Occipital lobe (tissue), 2 donors: ENCODE data around the gene APLN. TPM values are rescaled to one million over a fixed set of nuclear protein-coding genes. Genes with fewer than 3 reads are reported as not detected.

Experiments
- DNase-seq: peaks from one replicate; lab custom pipeline; 2025; lab: John Stamatoyannopoulos, UW
- total RNA-seq: library from RNA; depleted of rRNA; stranded (reverse); fragments of >200 nt; gene quantifications from one replicate; pipeline ENCODE4 v1.2.3, GENCODE V29; 2014

APLN gene, protein sequence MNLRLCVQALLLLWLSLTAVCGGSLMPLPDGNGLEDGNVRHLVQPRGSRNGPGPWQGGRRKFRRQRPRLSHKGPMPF
- total RNA-seq, result 2.7 TPM

DNA sequence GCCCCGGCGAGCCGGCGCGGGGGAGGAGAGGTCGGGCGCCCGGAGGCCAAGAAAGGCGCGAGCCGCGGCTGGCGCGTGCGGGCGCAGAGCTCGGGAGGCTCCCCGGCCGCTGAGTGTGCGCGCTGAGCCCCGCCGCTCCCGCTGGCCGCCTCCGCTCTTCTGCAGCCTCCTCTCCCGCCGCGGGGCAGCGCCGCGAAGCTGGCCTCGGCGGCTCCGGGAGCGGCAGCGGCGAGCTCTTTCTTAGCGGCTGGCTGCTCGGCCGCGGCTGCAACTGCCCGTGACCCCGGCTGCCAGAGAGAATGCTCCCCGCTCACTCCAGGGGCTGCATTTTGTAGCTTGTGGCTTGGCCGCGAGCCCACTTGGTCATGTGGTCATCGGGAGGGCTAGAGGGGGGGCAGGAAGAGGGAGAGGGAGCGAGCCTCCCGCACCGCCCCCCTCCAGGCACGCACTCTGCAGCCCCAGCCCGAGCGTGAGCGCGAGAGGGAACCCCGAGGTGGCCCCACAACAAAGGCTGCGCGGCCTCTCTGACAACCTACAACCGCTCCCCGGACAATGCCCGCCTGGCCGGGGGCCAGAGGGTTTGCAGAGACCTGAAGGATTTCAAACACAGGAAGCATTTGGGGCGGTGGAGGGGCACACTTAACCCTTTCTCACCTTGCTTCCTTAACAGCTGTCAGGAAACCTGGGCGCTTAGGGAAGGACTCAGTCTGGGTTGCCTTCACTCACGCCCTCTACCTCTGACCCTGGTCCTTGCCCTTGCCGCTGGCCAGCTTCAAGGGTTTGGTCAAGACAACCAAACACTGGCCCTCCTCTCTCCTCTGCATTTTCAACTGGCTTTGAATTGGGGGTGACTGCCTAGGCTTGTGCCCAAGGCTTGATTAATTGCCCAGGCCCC, at the start of gene APLN:
Gene APLN (minus strand): TSS at position 305 of the 895 bp plus-strand sequence. CDS start 326 bp downstream, outside the sequence.
- peak; percentile 22 for DNase-seq

DNA sequence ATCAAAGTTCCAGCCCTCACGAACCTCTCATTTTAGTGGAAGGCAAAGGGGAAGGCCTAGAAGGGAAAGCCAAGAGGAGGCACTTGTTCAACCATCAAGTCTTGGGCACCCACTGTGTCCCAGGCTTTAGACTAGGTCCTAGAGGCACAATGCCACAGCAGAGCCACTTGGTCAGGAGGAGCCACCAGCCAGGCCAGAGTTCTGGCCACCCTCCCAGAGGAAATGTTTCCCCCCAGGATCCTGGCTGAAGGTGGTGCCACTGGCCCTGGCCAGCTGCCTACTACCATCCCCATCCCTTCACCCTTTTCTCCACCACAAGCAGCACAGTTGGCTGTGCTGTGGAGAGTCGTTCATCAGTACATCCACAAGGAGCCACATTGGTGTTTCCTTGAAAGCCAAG, 49.7 kb upstream of the APLN start:
- DNase-seq, result no peak

DNA sequence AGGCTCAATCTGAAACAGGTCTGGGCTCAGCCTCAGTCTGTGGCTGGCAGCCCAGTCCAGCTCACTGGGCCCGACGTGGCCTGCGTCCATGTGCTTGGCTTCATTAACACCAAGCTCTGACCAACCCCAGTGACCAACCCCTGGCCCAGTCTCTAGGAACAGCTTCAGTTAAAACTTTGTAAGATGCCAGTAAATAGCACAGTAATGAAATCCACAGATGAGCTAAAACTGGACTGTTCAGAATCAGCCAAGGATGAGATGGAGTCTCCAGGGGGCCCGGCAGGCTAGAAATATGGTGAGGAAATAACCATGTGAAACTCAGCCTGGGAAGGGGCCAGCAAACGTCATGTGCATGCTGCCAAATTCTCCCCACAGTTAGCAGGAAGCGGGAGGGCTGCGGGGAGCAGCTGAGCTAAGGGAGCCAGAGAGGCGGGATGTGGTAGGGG, 46.9 kb upstream of the APLN start:
- DNase-seq, result peak; percentile 14

DNA sequence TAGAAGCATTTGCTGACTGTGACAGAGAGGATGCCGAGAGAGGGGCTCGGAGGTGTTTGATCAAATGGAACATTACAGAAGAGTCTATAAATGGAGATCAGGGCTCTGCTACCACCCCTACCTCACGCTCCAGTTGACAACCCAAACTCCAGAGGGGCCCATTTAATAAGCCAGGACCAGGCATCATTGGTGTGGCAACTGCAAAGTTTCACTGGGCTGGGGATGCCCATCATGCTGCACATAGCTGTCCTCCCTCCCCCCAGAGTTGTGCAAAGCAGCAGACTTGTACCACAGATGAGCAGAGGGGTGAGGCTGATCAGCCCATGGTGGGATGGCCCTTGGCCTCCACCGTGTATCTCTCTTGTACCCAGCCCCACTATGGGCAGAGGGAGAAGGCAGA, 45.8 kb upstream of the APLN start:
- DNase-seq, result no peak

DNA sequence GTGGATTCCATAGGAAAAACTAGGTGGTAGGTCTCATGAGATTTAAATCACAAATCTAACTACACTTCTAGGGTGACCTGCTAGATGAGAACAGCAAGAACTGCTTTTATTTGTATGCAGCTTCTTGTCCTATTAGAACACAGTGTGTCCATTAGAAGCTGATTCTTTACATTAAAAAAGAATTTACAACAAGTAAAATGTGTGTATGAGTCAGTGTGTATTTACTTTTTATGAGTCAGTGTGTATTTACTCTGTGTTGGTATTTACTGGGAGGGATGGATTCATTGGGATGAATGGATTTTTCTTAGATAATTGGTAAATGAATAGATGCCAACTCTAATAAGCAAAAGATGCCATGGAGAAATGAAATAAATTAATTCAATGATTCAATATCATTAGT, 43.4 kb upstream of the APLN start:
- DNase-seq, result no peak

DNA sequence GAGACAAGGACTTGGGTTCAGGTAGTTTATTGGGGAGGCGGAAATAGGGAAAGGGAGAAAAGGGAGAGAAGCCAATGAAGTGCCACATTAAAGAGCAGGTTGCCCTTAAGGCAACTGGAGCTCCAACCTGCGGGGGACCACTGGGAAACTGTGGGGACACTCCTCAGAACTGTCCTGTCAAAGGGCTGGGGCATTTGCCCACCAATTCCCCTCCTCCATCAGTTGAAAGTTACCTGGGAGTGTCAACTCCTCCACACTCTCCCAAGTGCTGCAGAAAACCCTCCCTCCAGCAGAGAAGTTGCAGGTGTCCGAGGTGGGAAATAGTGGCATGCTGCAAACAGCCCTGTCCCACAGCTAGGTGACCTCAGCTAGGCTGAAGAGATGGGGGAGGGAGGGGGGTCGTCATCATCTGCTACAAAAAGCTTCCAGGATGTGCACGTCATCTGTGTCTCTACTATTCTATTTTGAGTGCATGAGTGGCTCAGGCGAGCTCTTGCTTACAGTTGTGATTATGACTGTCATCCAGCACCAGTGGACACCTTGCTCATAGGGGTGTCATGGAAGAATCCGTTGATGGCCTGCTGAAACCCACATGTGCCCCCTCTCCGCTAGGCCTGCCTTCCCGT, 42.6 kb upstream of the APLN start:
- no peak for DNase-seq

DNA sequence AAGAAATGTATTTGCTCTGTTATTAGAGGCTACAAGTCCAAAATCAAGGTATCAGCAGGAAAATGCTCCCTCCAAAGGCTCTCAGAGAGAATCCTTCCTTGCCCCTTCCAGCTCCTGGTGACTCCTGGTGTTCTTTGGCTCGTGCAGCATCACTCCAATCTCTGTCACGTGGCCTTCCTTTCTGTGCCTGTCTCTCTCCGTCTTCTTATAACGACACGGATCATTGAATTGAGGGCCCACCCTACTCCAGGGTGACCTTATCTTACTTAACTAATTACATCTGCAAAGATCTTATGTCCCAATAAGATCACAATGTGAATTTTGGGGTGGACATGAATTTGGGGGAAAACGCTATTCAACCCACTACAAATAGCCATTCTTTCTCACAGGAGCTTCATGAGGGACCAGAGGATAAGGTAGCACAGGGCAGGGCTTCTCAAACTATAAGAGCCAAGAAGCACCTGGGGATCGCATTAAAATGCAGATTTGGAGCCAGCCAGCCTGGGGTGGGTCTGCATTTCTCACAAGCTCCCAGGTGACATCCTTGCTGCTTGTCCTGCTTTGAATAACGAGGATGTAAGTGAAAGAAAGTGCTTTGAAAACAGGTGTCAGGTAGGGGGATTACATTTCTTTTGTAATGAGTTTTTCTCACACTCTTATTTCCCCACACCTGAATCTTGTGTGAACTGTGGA, 41.9 kb upstream of the APLN start:
- no peak for DNase-seq

DNA sequence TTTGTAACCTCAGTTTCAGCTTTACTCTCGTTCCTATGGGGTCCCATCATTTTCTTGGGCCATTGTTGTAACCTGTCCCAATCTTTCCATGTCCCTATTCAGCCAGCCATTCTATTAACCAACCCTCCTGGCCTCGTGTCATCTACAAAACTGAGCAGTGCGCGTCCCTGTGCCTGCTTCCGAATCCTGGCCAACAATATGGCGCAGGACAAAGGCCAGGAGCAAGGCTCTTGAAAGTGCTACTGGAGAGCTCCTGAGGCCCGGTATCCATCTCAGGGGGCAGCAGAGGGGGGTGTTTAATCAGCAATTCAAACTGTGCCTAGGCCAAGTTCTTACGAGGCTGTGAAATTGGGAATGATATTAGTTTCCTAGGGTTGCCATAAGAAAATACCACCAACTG, 41.2 kb upstream of the APLN start:
- DNase-seq, result no peak

DNA sequence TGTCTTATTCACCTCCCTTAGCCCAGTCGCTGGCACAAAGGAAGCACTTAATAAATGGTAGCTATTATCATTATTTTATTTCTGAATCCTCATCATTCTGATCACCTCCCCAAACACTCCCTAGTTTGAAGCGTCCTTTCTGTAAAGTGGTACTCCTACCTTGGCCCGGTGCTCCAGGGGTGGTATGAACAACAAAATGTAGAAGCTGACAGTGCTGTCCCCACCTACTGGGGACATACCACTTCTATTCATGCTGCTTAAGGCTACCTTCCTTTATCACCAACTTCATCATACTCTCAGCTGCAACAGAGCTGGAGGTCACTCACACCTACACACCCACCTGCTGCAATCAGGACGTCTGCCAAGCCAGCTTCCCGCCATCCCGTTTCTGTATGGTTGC, 40.8 kb upstream of the APLN start:
- DNase-seq, result no peak

DNA sequence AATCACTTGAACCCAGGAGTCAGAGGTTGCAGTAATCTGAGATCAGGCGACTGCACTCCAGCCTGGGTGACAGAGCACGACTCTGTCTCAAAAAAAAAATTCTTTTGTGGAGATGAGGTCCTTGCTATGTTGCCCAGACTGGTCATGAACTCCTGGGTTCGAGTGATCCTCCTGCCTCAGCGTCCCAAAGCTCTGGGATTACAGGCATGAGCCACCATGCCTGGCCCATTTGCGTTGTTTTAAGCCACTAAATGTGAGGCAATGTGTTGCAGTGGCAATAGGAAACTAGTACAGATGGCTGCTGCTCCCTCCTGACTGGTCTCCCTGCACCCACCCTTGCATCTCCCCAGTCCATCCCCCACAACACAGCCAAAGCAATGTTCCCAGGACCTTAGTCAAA, 40.0 kb upstream of the APLN start:
- DNase-seq, result no peak

DNA sequence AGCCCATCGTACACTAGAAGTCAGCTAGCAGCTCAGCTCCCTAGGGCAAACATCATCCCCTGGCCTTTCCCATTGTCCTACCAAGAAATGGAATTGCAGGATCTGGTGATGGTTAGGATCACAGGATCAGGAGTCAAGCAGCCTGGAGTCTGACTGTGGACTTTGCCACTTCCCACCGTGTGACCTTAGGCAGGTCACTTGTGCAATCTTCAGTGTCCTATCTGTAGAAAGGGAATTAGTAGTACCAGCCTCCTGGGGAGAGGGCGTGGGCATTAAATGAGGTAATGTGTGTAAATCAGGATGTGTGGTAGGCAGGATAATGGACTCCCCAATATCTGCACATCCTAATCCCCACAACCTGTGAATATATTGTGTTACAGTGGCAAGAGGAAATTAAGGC, 38.6 kb upstream of the APLN start:
- no peak for DNase-seq

DNA sequence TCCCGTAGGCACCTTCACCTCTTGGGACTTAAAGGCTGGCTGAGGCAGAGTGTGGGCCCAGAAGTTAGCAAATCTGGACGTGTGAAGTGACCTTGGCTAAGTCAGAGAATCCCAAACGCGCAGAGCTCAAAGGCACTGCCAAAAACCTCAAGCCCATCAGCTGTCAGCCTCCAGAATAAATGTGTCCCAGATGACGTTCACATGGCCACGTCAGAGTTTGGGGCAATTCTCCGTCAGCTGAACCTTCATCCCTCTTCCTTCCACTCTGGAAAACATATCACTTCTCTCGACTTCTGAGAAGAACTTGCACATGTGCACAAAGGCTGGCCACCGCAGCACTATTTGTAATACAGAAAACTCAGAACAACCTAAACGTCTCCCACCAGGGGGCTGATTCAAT, 35.7 kb upstream of the APLN start:
- DNase-seq, result no peak

DNA sequence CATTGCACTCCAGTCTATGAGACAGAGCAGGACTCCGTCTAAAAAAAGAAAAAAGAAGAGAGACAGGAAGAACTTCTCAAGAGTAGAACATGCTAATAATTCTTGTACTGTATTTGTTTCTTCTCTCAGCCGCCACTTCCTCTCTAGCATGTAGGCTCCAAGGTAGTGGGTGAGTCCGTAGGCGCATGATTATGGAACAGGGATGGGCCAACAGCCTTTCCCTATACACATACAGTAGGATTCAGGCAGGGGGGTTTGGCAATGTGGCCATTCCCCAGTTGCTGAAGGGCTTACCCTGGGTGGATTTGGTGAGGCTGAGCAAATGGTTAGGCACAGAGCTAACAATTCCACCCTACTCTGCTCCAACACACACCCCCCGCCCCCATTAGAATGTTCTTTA, 35.0 kb upstream of the APLN start:
- no peak for DNase-seq

DNA sequence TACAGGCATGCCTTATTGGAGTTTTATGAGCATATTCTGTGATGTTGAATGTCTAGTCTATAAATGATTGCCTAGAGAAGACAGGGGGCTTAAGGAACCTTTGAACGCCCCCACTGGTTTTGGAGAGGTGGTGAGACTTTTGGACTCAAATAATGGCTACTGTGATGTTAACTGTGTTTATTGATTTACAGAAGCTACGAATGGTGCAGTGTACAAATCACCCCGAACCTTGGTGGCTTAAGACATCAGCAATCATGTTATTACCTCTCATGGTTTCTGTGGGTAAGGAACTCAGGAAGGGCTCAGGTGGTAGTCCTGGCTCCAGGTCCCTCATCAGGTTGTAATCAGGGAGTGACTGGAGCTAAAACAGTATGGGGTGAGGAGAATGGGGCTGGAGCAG, 33.3 kb upstream of the APLN start:
- no peak for DNase-seq

DNA sequence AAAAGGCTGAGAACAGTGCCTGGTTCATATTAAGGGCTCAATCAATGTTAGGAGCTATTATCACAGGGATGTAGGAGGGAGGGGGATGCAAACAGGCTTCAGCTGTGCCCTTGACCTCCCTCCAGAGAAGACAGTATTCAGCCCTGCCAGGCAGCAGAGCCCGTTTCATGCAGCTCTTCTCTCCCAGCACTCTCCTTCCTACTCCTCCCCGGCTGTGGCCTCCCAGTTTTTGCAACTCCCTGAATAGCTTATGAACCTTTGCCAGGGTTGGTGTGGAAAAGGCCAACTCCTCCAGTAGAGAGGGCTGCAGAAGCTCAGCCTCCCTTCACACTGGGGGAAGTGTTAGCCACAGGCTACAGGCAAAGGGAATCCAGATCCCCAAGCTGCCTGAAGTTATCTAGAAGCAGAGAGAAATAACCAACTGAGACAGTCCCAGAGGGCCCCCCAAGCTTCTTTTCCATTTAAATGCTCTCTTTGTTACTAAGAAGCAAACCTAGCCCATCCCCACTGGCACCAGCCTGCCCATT, 31.7 kb upstream of the APLN start:
- DNase-seq, result no peak

DNA sequence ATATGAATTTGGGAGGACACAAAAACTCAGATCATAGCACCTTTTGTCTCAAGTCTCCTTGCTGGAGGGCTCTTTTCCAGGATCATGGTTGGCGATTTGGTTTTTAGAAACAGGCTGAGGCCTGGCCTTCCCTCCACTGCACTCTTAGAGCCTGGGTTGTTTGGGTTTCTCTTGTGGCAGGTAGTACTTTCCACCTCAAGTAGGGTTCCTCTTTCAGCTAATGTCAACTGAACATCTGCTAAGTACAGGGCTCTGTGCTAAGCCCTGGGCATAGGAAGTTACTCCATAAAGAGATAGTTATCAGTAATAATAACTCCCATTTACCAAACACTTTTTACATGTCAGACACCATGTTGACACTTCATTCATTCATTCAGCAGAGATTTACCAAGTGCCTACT, 28.2 kb upstream of the APLN start:
- no peak for DNase-seq

DNA sequence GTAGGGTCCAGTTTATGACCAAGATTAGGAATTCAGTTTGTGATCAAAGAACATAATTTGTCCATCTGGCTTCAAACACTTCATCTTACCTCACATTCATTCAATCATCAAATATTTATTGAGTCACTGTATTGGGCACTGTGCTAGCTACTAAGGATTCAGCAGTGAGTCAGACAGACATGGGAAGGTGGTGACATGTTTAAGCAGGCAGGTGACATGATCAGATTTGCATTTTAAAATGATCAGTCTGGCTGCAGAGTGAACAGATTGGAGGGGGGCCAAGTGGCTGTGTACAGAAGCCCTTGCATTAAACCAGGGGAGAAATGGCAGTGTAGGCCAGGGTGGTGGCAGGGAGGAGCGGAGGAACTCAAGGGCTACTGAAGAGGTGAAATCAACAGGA, 25.1 kb upstream of the APLN start:
- DNase-seq, result no peak

DNA sequence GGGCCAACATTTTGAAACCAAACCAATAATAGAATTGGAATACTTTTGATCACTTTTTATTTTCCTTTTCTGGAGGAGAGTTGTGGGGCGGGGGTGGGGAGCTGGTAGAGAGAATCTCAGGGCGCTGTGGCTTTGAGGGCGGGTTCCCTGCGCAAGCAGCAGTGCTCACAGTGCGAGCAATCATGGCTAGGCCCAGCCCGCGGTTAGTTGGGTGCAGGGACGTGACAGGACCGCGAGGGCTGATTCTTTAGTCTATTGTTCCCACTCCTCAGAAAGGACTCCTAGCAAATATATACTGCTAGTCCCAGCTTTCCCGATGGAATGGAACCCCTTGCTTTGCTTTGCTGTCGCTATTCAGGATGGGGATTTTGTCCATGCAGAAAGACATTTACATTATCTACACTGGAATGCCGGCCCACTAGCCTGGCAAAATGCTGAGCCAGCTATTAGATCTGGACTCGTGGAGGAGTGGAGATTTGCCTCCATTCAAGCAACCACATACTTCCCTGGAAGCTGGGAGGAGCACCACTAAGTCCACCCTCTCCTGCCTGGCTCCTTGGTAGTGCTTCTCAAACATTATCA, 23.9 kb upstream of the APLN start:
- DNase-seq, result peak; percentile 2

DNA sequence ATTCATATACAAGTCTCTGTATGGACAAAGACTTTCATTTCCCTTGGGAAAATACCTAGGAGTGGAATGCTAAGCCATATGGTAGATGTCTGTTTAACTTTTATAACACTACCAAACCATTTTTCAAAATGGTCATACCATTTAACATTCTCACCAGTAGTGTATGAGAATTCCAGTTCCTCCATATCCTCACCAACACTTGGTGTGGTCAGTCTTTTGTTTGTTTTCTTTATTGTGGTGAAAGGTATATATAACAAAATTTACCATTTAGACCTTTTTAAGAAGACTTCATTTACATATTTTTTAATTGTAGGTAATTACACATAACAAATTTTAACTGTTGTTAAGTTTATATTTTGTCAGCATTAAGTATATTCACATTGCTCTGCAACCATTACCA, 12.7 kb upstream of the APLN start:
- no peak for DNase-seq

DNA sequence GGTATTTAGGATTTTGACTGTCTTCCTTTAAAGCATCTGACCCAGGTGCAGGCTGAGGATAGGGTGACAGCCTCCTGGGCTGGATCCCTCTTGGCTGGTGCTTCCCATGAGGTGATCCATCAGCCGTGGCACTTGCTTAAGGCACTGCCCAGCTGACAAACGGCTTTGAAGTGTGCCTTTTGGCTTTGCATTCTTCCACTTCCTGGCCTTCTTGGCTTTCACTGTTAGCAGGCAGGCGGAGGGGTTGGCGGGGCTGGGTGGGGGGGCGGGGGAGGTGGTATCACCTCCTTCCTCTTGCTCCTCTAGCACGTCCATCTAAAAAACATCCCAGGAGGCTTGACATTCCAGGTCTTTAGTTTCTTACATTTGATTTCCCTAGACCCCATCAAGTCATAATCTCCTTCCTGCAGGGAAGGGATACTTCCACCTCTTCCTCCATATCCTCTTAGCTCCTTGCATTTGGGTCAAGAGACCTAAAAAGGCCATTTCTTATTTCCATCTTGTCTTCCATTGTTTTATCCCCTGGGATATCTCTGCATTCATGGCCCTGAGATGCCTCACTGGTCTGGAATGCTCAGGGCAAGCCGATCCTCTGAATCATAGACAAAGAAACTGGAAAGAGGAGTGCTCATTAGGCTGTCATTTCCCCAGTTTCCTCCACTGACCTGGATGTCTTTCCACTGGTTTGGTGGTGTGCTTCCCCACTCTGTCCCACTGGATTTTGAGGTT, 11.3 kb upstream of the APLN start:
- no peak for DNase-seq

DNA sequence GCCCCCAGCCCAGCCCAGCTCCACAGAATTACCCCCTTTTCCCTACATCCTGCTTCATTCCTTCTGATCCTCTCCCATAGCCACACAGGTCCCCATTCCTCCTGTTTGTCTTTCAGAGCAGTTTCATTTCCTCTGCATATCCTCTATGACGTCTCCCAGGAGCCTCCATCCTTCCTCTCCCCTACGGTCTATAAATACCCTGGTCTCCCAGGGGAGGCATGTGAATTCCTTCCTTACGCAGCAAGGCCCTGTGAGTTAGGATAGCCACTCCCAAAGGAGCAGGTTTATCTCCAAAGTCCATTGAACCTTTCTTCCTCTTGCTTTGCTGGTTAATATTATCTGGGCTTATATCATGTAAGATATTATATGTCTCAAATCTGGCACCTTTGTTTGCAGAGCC, 8.4 kb upstream of the APLN start:
- DNase-seq, result no peak
